Tibial nerve (tissue), 4 donors: ENCODE measurements around the gene INPP4B. TPM values are rescaled to one million over a fixed set of nuclear protein-coding genes. Genes with fewer than 3 reads are reported as not detected.
A peak's percentile ranks its signal among the peaks of the same experiment; 100 is the strongest.

Source experiments
- DNase-seq, 2 donors: peaks; one replicate each; pipeline ENCODE4 v3.0.0-alpha.2; 2019; ENCODE audit warnings: low spot score in 2 of 2
- H3K27ac ChIP-seq, 4 donors: fragments of 200-600 bp; sonication (generic) in 3 of 4; one replicate each; pipeline ENCODE4 v1.5.1; 2017 to 2019; ENCODE audit warnings: mild to moderate bottlenecking in 1 of 4
- H3K27me3 ChIP-seq, 2 donors: fragments of 200-600 bp; sonication (generic) in 1 of 2; one replicate each; pipeline versions ENCODE4 v1.5.1 to v1.6.0; 2017 to 2019
- H3K36me3 ChIP-seq, 3 donors: fragments of 200-600 bp; sonication (generic); one replicate each; pipeline ENCODE4 v1.5.1; 2018 to 2019
- H3K4me1 ChIP-seq, 4 donors: fragments of 200-600 bp; sonication (generic) in 3 of 4; one replicate each; pipeline ENCODE4 v1.5.1; 2017 to 2019
- H3K4me3 ChIP-seq, 4 donors: fragments of 200-600 bp; sonication (generic) in 3 of 4; one replicate each; pipeline ENCODE4 v1.5.1; 2017 to 2019; ENCODE audit warnings: mild to moderate bottlenecking in 1 of 4, moderate library complexity in 1 of 4
- H3K9me3 ChIP-seq, 4 donors: fragments of 200-600 bp; sonication (generic) in 3 of 4; one replicate each; pipeline ENCODE4 v1.5.1; 2017 to 2019
- CTCF ChIP-seq, 5 experiments: fragments of 200-600 bp in 3 of 5; fragments of 450-650 bp in 2 of 5; sonication (generic) in 3 of 5; IDR thresholded peaks; one replicate each; pipeline ENCODE4 v1.5.1; 2016 to 2019; ENCODE audit warnings: antibody characterized with exemption in 5 of 5, mild to moderate bottlenecking in 3 of 5, moderate library complexity in 2 of 5
- EP300 ChIP-seq, 2 donors: sonication (generic); formaldehyde crosslinking; IDR thresholded peaks; one replicate each; pipeline ENCODE4 v1.6.1; 2017; ENCODE audit warnings: antibody characterized with exemption in 2 of 2, mild to moderate bottlenecking in 1 of 2
- POLR2A ChIP-seq, 2 donors: fragments of 450-650 bp; IDR thresholded peaks; one replicate each; pipeline ENCODE4 v1.6.1; 2017; ENCODE audit warnings: antibody characterized with exemption in 2 of 2, mild to moderate bottlenecking in 2 of 2, moderate library complexity in 2 of 2
- WGBS, 2 donors: methylation state at CpG; one replicate each; pipeline ENCODE4 v1.1.5; 2018; 5-methylcytosine and 5-hydroxymethylcytosine counted together
- total RNA-seq, 4 donors: library from RNA; depleted of rRNA; stranded (reverse); fragments of >200 nt; gene quantifications; one replicate each; pipeline ENCODE4 v1.1.0, GENCODE V29; 2016

The INPP4B gene
- total RNA-seq, 4 donors from 2014 or later = 16.3 to 32.4 (median 24.8) TPM

DNA sequence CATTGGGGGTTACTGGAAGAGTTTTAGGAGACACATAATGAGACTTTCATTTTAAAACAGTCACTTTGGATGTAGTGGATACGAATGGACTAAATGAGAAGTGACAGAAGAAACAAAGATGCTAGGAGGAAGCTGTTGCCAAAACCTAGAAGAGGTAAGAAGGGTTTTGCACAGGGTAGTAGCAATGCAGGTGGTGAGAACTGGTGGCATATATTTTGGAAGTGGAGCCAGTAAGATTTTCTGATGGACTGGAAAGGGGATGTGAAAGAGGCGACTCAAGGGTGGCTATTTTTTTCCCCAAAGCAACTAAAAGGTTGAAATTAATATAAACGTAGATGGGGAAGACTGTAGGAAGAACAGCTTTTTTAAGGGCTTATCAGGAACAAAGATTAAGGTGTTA lies 747.7 kb downstream of the INPP4B start:
- 91% methylated on average over 3 of the region's 3 CpGs for WGBS, 2 donors

GRCh38 chr4:142097015-142097414 lies 749.1 kb downstream of the INPP4B start:
- Histone ChIP-seq H3K27ac (no peak overlapping the region), H3K36me3 (no peaks in the 10 kb centered on the region), H3K4me3 (no peak overlapping the region), H3K9me3 (no peaks in the 10 kb centered on the region), H3K4me1 (no peaks in the 10 kb centered on the region), H3K27me3 (no peaks in the 10 kb centered on the region)
- WGBS, 2 donors = 96 to 99% methylated on average over 3 of the region's 3 CpGs
- no peak for TF ChIP-seq EP300 (IDR thresholded peaks at IDR 0.05)
- no peak for TF ChIP-seq CTCF (IDR thresholded peaks at IDR 0.05)
- no peak for TF ChIP-seq POLR2A (IDR thresholded peaks at IDR 0.05)
- no peak for DNase-seq

More for the DNA sequence above, 747.7 kb downstream of the INPP4B start:
- Histone ChIP-seq H3K27me3 (no peaks in the 10 kb centered on the region), H3K27ac (no peak overlapping the region), H3K4me1 (no peaks in the 10 kb centered on the region), H3K36me3 (no peaks in the 10 kb centered on the region), H3K9me3 (no peaks in the 10 kb centered on the region), H3K4me3 (no peak overlapping the region)
- DNase-seq = no peak
- TF ChIP-seq POLR2A (IDR thresholded peaks at IDR 0.05) = no peak
- no peak for TF ChIP-seq EP300 (IDR thresholded peaks at IDR 0.05)
- TF ChIP-seq CTCF (IDR thresholded peaks at IDR 0.05) = no peak

DNA sequence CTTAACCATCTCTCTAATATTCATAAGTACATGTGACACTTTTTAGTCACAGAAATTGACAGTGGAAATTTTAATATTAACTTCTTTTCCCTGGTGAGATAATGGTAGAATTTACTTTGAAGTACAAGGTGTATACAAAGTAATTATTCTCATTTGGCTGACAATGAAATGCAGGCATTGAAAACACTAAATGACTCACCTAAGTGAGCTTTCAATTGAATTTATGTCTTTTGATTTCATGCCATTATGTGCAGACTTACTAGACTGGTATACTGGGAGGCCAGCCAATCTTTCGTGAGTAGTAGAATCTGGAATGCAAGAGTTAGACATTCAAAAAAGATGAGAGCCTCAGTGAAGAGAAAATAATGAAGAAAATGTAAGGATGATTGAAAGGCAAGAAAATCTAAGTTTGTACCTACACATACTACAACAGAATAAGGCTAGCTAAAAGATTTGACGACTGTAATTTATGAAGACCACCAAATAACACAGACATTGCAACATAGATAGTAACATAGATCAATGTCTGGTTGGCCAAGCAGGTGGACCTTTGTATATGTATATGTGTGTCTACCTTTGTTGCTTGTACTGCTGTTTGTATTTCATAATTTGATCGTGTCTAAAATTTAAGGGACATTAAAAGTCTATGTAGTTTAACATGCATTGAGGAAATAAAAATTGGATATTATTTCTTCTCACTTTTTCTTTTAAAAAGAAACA lies 750.1 kb downstream of the INPP4B start:
- H3K4me3 ChIP-seq = no peak overlapping the region
- no peaks in the 10 kb centered on the region for H3K27me3 ChIP-seq
- H3K36me3 ChIP-seq = no peaks in the 10 kb centered on the region
- peaks cover 0 to 7% (median under 1%) of the 10 kb centered on the region in 4 donors for H3K4me1 ChIP-seq
- peak in 1 of 2 donors; percentile 26 for DNase-seq
- TF ChIP-seq CTCF (IDR thresholded peaks at IDR 0.05) = no peak
- H3K9me3 ChIP-seq = no peaks in the 10 kb centered on the region
- 70 to 73% methylated on average over 3 of the region's 3 CpGs for WGBS, 2 donors
- no peak overlapping the region for H3K27ac ChIP-seq

DNA sequence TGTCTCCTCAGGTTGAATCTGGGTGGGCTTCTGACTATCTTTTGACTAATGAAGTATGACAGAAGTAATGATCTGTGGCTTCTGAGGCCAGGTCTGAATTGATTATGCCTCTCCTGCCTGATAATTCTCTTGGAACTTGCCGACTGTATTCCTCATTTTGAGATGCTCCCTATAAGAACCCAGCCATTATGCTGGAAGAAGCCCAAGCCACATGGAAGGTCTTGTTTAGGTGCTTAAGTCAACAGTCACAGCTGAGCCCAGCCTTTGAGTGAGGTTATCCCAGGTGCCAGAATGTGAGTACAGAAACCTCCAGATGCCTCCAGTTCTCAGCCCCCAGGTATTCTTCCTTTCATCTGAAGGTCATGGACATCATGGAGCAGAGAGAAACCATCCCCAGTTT lies 753.2 kb downstream of the INPP4B start:
- Histone ChIP-seq H3K36me3 (no peaks in the 10 kb centered on the region), H3K27me3 (no peaks in the 10 kb centered on the region), H3K4me1 (peaks cover 0 to 22% (median 7%) of the 10 kb centered on the region in 4 donors), H3K27ac (peak overlapping the region in 1 of 4 donors; percentile 87), H3K9me3 (no peaks in the 10 kb centered on the region), H3K4me3 (no peak overlapping the region)
- TF ChIP-seq POLR2A (IDR thresholded peaks at IDR 0.05) (no peak), CTCF (IDR thresholded peaks at IDR 0.05) (no peak), EP300 (IDR thresholded peaks at IDR 0.05) (no peak)
- 89 to 100% methylated on average over 1 of the region's 1 CpG for WGBS, 2 donors
- no peak for DNase-seq

GRCh38 chr4:142091691-142092182 lies 754.4 kb downstream of the INPP4B start:
- H3K27me3 ChIP-seq = no peaks in the 10 kb centered on the region
- peak in 1 of 2 donors; percentile 20 for DNase-seq
- 37 to 40% methylated on average over 4 of the region's 4 CpGs for WGBS, 2 donors
- H3K9me3 ChIP-seq = no peaks in the 10 kb centered on the region
- H3K27ac ChIP-seq = peak overlapping the region; percentile 37 to 87 (median 62)
- no peak overlapping the region for H3K4me3 ChIP-seq
- TF ChIP-seq EP300 (IDR thresholded peaks at IDR 0.05) (peak in 1 of 2 donors; percentile 12), CTCF (IDR thresholded peaks at IDR 0.05) (no peak)
- no peaks in the 10 kb centered on the region for H3K36me3 ChIP-seq
- peaks cover 0 to 22% (median 7%) of the 10 kb centered on the region in 4 donors for H3K4me1 ChIP-seq
